Transverse colon (tissue), 4 donors: ENCODE measurements around the gene CTXN3.

ENCODE experiments used
- POLR2A ChIP-seq: fragments of 450-650 bp; IDR thresholded peaks from one replicate; pipeline ENCODE4 v1.6.1; 2016; ENCODE audit warnings: antibody characterized with exemption, mild to moderate bottlenecking, moderate library complexity
- POLR2AphosphoS5 ChIP-seq, 3 donors: sonication (generic); formaldehyde crosslinking; IDR thresholded peaks; one replicate each; pipeline ENCODE4 v1.6.1; 2016; ENCODE audit warnings: antibody characterized with exemption in 3 of 3
- TF ChIP-seq, protein P1 (sequence below), 5 experiments: fragments of 200-600 bp in 3 of 5; fragments of 450-650 bp in 2 of 5; sonication (generic) in 3 of 5; IDR thresholded peaks; 1 replicate in 2 of 5; 2 replicates in 3 of 5; pipeline ENCODE4 v1.5.1; 2016 to 2017; ENCODE audit warnings: antibody characterized with exemption in 5 of 5, inconsistent platforms in 3 of 5, mild to moderate bottlenecking in 2 of 5, moderate library complexity in 1 of 5

DNA sequence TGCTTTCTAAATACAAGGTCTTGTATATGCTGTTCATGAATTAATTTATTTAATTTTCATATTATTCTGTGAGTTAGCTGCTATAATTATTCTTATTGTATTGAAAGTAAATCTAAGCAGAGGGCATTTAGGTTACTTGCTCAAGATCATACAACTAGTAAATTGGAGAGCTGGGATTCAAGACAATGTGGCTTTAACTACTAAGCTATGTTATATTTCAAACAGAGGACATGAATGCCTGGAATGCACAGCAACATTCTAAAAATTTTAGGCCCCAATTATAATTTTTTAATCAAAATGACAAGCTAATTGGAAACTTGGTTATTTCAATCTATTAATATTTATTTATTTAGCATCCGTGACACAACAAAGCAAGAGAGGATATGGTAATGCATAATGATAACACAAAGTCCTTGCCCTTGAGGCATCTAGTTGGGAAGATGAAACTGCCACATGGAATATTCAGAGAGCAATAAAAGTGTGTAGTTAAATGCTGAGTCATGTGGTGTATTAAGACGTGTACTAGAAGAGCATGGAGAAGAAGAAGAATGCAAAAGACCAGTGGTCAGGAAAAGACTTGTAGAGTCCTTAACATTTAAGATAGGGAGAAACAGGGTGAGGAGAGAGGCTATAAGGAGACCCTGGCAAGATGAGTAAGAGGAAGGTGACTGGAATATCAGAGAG, 24.4 kb downstream of the CTXN3 start:
- TF ChIP-seq, protein P1, sequence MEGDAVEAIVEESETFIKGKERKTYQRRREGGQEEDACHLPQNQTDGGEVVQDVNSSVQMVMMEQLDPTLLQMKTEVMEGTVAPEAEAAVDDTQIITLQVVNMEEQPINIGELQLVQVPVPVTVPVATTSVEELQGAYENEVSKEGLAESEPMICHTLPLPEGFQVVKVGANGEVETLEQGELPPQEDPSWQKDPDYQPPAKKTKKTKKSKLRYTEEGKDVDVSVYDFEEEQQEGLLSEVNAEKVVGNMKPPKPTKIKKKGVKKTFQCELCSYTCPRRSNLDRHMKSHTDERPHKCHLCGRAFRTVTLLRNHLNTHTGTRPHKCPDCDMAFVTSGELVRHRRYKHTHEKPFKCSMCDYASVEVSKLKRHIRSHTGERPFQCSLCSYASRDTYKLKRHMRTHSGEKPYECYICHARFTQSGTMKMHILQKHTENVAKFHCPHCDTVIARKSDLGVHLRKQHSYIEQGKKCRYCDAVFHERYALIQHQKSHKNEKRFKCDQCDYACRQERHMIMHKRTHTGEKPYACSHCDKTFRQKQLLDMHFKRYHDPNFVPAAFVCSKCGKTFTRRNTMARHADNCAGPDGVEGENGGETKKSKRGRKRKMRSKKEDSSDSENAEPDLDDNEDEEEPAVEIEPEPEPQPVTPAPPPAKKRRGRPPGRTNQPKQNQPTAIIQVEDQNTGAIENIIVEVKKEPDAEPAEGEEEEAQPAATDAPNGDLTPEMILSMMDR (IDR thresholded peaks at IDR 0.05), result no peak
- TF ChIP-seq POLR2A (no peak), POLR2AphosphoS5 (IDR thresholded peaks at IDR 0.05) (no peak)
